IPS-15b (cell line): ENCODE results near the gene TM4SF5.

ENCODE experiments used
- H3K27me3 ChIP-seq: one replicate; pipeline ENCODE4 v1.6.1; 2013; ENCODE audit warnings: low read length; ENCODE audit not compliant: control insufficient read depth, insufficient read depth
- H3K36me3 ChIP-seq: one replicate; pipeline ENCODE4 v1.6.1; 2013; ENCODE audit warnings: low read length; ENCODE audit not compliant: control insufficient read depth, insufficient read depth
- H3K4me1 ChIP-seq: one replicate; pipeline ENCODE4 v1.6.1; 2013; ENCODE audit warnings: mild to moderate bottlenecking, low read length; ENCODE audit not compliant: control insufficient read depth, insufficient read depth
- H3K4me3 ChIP-seq: one replicate; pipeline ENCODE4 v1.5.1; 2013; ENCODE audit warnings: low read depth, low read length
- H3K9ac ChIP-seq: one replicate; pipeline ENCODE4 v1.6.1; 2013; ENCODE audit warnings: low read depth, mild to moderate bottlenecking, low read length
- H3K9me3 ChIP-seq: one replicate; pipeline ENCODE4 v1.6.1; 2013; ENCODE audit warnings: mild to moderate bottlenecking, low read length; ENCODE audit not compliant: control insufficient read depth, insufficient read depth

The TM4SF5 gene

DNA sequence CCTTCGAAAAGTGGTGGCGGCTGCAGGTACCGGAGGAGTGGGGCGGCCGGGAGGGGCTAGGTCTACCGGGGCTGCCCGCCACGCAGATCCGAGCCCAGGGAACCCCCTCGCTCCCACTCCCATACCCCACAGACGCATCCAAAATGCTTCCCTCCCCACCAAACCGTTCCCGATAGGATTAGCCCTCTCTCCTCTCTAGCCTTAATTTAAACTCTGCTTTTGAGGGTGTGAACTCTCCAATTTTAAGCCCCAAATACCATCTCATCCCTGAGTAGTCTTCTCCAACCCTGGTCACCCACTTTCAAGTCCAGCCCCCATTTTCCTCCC is 31.7 kb upstream of the TM4SF5 start:
- H3K27me3 ChIP-seq, result peaks cover 53% of the 10 kb centered on the region

DNA sequence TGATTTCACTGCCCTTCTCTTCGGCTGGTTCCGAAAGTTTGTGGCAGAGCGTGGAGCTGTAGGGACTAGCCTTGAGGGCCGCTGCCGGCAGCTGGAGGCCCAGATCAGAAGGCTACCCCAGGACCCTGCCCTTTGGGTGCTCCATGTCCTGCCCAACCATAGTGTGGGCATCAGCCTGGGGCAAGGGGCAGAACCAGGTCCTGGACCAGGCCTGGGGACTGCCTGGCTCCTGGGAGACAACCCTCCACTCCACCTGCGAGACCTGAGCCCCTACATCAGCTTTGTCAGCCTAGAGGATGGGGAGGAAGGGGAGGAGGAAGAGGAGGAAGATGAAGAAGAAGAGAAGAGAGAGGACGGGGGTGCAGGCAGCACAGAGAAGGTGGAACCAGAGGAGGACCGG is 31.1 kb upstream of the TM4SF5 start:
- Histone ChIP-seq H3K4me1 (no peaks in the 10 kb centered on the region), H3K27me3 (peaks cover 53% of the 10 kb centered on the region), H3K4me3 (peak overlapping the region; percentile 62), H3K9me3 (no peaks in the 10 kb centered on the region), H3K36me3 (no peaks in the 10 kb centered on the region), H3K9ac (no peak overlapping the region)

More for the DNA sequence above, 31.7 kb upstream of the TM4SF5 start:
- H3K9me3 ChIP-seq, result no peaks in the 10 kb centered on the region
- no peaks in the 10 kb centered on the region for H3K36me3 ChIP-seq
- no peak overlapping the region for H3K9ac ChIP-seq
- H3K4me1 ChIP-seq, result no peaks in the 10 kb centered on the region
- peak overlapping the region; percentile 62 for H3K4me3 ChIP-seq

DNA sequence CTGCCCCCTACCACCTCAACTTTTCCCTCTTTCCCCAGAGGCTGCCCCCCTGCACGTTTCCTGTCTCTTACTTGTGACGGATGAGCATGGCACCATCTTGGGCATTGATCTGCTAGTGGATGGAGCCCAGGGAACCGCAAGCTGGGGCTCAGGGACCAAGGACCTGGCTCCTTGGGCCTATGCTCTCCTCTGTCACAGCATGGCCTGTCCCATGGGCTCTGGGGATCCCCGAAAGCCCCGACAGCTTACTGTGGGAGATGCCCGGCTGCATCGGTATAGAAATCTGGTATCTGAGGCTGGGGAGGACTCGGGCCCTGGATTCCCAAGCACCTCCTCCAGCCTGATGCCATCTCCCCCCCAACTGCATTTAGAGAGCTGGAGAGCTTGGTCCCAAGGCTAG is 30.1 kb upstream of the TM4SF5 start:
- peaks cover 3% of the 10 kb centered on the region for H3K4me1 ChIP-seq
- H3K36me3 ChIP-seq, result no peaks in the 10 kb centered on the region
- H3K9me3 ChIP-seq, result no peaks in the 10 kb centered on the region
- no peak overlapping the region for H3K4me3 ChIP-seq
- H3K27me3 ChIP-seq, result peaks cover 51% of the 10 kb centered on the region
- no peak overlapping the region for H3K9ac ChIP-seq

DNA sequence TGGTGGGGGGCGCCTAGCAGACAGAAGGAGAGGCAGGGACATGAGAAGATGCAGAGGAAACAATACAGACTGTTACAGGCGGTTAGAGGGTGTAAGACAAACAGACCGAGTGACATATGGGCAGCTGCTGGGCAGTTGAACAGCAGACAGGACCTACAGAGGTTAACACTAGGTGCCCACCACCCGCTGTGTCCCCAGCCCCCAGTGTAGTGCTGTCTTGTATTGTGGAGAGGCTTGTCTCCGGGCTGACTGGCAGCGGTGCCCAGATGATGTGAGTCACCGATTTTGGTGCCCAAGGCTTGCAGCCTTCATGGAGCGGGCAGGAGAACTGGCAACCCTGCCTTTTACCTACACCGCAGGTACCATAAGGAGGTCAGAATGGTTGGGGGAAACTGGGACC is 29.6 kb upstream of the TM4SF5 start:
- Histone ChIP-seq H3K4me3 (no peak overlapping the region), H3K4me1 (peaks cover 4% of the 10 kb centered on the region), H3K9ac (no peak overlapping the region), H3K36me3 (no peaks in the 10 kb centered on the region), H3K27me3 (peaks cover 51% of the 10 kb centered on the region), H3K9me3 (no peaks in the 10 kb centered on the region)

DNA sequence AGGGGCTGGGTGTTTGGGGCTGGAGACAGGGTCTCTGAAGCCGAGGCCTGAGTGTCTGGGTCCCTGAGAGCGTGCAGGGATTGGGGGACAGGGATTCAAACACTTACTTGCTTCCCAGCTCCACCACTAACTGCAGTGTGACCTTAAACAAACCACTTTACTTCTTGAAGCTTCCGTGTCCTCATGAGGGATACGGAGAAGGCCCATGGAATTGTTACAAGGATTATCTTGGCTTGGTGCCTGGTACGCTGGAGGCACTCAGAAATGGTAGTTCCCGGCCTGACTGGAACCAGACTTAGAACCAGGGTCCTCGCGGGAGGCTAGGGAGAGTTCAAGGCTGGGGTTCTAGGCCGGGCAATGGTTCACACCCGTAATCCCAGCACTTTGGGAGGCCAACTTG is 29.1 kb upstream of the TM4SF5 start:
- no peak overlapping the region for H3K9ac ChIP-seq
- H3K9me3 ChIP-seq, result no peaks in the 10 kb centered on the region
- H3K4me3 ChIP-seq, result no peak overlapping the region
- peaks cover 51% of the 10 kb centered on the region for H3K27me3 ChIP-seq
- H3K36me3 ChIP-seq, result no peaks in the 10 kb centered on the region
- peaks cover 4% of the 10 kb centered on the region for H3K4me1 ChIP-seq

DNA sequence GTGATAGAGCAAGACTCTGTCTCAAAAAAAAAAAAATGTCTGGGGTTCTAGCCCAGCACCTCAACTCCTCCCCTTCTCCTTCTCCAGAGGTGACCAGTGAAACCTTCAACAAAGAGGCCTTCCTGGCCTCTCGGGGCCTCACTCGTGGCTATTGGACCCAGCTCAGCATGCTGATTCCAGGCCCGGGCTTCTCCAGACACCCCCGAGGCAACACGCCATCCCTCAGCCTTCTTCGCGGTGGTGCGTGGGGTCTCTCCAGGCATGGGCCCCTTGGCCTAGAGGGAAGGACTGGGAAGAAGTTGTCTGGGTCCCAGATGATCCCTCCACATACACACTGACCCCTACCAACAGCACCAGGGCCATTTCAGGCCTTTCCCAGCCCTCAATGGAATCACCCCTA is 28.5 kb upstream of the TM4SF5 start:
- Histone ChIP-seq H3K9me3 (no peaks in the 10 kb centered on the region), H3K27me3 (peaks cover 48% of the 10 kb centered on the region), H3K9ac (no peak overlapping the region), H3K4me3 (no peak overlapping the region), H3K36me3 (no peaks in the 10 kb centered on the region), H3K4me1 (peaks cover 4% of the 10 kb centered on the region)

DNA sequence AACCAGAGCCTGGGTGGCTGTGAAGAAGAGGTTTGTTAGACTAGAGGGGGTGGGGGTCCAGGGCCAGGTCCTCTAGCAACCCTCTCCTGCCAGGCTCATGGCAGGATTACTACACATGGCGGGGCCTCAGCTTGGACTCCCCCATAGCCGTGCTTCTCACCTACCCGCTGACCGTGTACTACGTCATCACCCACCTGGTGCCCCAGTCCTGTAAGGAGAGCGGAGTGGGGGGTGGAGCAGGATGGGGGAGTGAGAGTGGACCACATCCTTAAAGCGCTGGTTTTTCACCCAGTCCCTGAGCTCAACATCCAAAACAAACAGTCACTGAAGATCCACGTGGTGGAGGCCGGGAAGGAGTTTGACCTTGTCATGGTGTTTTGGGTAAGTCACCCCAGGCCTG is 27.8 kb upstream of the TM4SF5 start:
- Histone ChIP-seq H3K4me3 (no peak overlapping the region), H3K36me3 (no peaks in the 10 kb centered on the region), H3K9ac (no peak overlapping the region), H3K9me3 (no peaks in the 10 kb centered on the region), H3K27me3 (peaks cover 41% of the 10 kb centered on the region), H3K4me1 (peaks cover 6% of the 10 kb centered on the region)

DNA sequence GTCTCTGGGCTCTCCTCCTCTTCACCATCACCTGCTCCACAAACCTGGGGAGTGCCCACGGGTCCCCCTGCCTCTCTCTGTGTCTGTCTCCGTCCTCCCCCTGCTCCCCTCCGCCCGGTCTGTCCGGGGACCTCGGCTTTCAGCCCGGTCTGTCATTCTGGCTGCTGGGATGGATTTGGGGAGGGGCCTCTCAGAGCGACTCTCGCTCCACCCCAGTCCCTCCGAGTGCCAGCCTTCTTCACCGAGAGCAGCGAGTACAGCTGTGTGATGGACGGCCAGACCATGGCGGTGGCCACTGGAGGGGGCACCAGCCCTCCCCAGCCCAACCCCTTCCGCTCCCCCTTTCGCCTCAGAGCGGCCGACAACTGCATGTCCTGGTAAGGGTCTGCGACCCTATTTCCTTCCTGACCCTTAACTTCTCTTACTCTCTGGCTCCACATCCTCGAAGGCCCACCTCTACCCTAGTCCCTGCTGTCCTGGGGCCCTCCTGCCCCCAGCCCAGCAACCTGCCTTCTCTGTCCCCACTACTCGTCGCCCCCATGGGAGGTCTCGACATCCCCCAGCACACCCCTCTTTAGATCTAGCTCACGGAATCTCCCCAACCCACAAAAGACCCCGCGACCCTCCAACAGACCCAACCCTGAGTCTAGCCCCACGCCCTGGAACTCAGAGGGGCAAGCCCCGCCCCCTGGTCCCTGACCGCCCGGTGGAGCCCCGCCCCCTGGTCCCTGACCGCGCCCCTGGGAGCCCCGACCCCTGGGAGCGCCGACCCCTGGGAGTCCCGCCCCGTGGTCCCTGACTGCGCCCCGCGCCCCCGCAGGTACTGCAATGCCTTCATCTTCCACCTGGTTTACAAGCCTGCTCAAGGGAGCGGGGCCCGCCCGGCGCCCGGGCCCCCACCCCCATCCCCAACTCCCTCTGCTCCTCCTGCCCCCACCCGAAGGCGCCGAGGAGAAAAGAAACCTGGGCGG is 26.4 kb upstream of the TM4SF5 start:
- Histone ChIP-seq H3K4me3 (peak overlapping the region; percentile 79), H3K4me1 (peaks cover 6% of the 10 kb centered on the region), H3K9ac (no peak overlapping the region), H3K36me3 (no peaks in the 10 kb centered on the region), H3K27me3 (peaks cover 29% of the 10 kb centered on the region), H3K9me3 (no peaks in the 10 kb centered on the region)

DNA sequence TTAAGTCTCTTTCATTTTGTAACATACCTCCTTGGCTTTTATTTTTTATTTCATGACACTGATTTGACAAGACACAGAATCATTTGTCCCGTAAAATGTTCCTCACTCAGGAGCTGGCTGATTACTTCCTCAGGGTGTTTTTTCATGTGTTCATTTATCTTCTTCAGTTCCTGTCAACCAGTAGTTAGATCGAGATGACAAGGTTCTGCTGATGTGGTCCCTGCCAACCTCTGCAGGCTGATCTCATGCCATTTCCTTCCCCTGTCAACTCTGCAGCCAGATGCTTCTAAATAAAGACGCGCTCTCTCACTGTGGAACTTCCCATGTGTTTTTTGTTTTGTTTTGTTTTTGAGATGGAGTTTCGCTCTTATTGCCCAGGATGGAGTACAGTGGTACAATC is 23.8 kb upstream of the TM4SF5 start:
- no peak overlapping the region for H3K4me3 ChIP-seq
- no peaks in the 10 kb centered on the region for H3K9me3 ChIP-seq
- peaks cover 9% of the 10 kb centered on the region for H3K27me3 ChIP-seq
- no peak overlapping the region for H3K9ac ChIP-seq
- H3K4me1 ChIP-seq, result peaks cover 6% of the 10 kb centered on the region
- H3K36me3 ChIP-seq, result no peaks in the 10 kb centered on the region

DNA sequence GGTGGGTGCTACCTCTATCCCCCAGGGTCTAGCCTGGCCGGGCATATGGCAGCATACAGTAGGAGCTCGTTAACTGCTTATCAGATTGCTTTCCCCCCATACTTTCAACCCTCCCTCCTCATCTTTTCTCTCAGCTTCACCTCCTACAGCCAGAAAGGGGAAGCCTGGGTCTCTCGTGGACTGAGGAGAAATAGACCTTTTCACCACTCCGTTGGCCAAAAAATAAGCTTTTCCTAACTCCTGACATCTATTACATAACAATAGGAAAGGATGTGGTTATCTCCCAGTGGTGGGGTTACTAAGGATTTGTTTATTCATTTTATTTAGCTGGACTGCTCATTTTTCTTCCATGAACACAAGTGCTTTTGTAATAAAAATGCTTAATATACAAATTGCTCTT is 23.0 kb upstream of the TM4SF5 start:
- Histone ChIP-seq H3K36me3 (no peaks in the 10 kb centered on the region), H3K9me3 (no peaks in the 10 kb centered on the region), H3K9ac (no peak overlapping the region), H3K27me3 (peaks cover 6% of the 10 kb centered on the region), H3K4me1 (peaks cover 6% of the 10 kb centered on the region), H3K4me3 (no peak overlapping the region)

DNA sequence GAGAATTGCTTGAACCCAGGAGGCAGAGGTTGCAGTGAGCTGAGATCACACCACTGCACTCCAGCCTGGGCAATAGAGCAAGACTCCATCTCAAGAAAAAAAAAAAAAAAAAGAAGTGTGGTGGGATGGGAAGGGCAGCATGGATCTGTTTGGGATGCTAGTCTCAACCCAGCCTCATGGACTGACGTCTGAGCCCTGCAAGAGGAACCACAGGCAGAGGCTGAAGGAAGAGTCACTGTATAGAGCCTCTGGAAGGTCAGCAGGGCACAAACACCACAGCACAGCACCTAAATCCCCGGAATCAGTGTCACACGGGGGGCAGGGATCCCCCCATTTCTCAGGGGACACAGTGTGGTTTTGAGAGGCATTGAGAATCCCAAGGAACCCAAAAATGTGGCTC is 21.1 kb upstream of the TM4SF5 start:
- Histone ChIP-seq H3K4me1 (peaks cover 6% of the 10 kb centered on the region), H3K4me3 (no peak overlapping the region), H3K36me3 (no peaks in the 10 kb centered on the region), H3K27me3 (no peaks in the 10 kb centered on the region), H3K9ac (no peak overlapping the region), H3K9me3 (no peaks in the 10 kb centered on the region)

DNA sequence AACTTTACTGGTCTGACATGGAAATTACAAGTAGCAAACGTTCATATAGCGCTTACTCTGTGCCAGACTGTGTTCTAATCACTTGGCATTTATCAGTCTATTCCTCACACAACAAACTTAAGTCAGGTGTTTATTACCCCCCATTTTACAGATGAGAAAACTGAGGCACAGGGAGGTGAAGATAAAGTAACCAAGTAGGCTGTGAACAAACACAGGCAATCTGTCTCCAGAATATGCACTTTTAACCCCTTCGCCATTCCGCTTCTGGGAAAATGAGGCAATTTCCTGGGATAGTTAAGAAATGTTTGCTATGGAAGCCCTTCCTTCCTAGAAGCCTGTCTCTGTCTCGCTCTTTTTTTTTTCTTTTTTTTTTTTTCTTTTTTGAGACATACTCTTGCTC is 19.8 kb upstream of the TM4SF5 start:
- Histone ChIP-seq H3K9ac (no peak overlapping the region), H3K27me3 (no peaks in the 10 kb centered on the region), H3K4me3 (no peak overlapping the region), H3K4me1 (peaks cover 3% of the 10 kb centered on the region), H3K36me3 (no peaks in the 10 kb centered on the region), H3K9me3 (no peaks in the 10 kb centered on the region)
